HEK293 (cell line): ENCODE results near the gene DHRS7B.

Experiments used
- CTCF ChIA-PET: fragments of 350-600 bp; formaldehyde crosslinking; extraction: SDS; loops from one replicate; lab custom pipeline; 2021; ENCODE audit warnings: antibody characterized with exemption; lab: Yijun Ruan, JAX
- POLR2A ChIA-PET: fragments of 300-600 bp; formaldehyde crosslinking; extraction: SDS; loops from one replicate; lab custom pipeline; 2020; ENCODE audit warnings: antibody characterized with exemption, inconsistent platforms; lab: Yijun Ruan, JAX
- H3K27ac ChIP-seq: fragments of 200-500 bp; sonication (Bioruptor generic); 2 replicates; pipeline ENCODE4 v1.5.1; 2014; ENCODE audit warnings: low read depth, low read length, control low read depth, inconsistent platforms; ENCODE audit errors: extremely low read depth
- H3K36me3 ChIP-seq, 2 experiments: fragments of 200-500 bp in 1 of 2; sonication (Bioruptor generic) in 1 of 2; 1 replicate in 1 of 2; 2 replicates in 1 of 2; pipeline ENCODE4 v1.5.1; 2014 to 2017; ENCODE audit warnings: inconsistent platforms in 2 of 2, low read length in 2 of 2; ENCODE audit not compliant: control insufficient read depth in 2 of 2, insufficient read depth in 1 of 2
- H3K4me1 ChIP-seq: fragments of 200-500 bp; sonication (Bioruptor generic); 2 replicates; pipeline ENCODE4 v1.5.1; 2014; ENCODE audit warnings: mild to moderate bottlenecking, low read length, inconsistent platforms; ENCODE audit not compliant: control insufficient read depth, insufficient read depth
- H3K4me3 ChIP-seq: 2 replicates; pipeline ENCODE4 v1.5.1; 2011; ENCODE audit warnings: low read depth, mild to moderate bottlenecking, control low read depth, low read length, moderate library complexity
- H3K9me3 ChIP-seq: fragments of 200-500 bp; sonication (Bioruptor generic); 2 replicates; pipeline ENCODE4 v1.5.1; 2014; ENCODE audit warnings: low read depth, low read length, inconsistent platforms; ENCODE audit not compliant: control insufficient read depth, insufficient read depth
- BCL11A ChIP-seq: fragments of 450-650 bp; formaldehyde crosslinking; IDR thresholded peaks from 2 replicates; pipeline ENCODE4 v1.5.1; 2016; ENCODE audit warnings: low read depth, missing biosample characterization, missing genetic modification characterization
- GLI2 ChIP-seq: fragments of 450-650 bp; formaldehyde crosslinking; IDR thresholded peaks from 2 replicates; pipeline ENCODE4; 2017; ENCODE audit warnings: missing biosample characterization, missing genetic modification characterization, low read depth, borderline replicate concordance
- HIC1 ChIP-seq: fragments of 450-650 bp; formaldehyde crosslinking; IDR thresholded peaks from 2 replicates; pipeline ENCODE4 v1.5.1; 2016; ENCODE audit warnings: missing biosample characterization, missing genetic modification characterization
- HOXC10 ChIP-seq: sonication (generic); formaldehyde crosslinking; IDR thresholded peaks from 2 replicates; pipeline ENCODE4 v1.8.1; 2023; ENCODE audit warnings: mild to moderate bottlenecking, missing genetic modification reagents
- MZF1 ChIP-seq: fragments of 450-650 bp; formaldehyde crosslinking; IDR thresholded peaks from 2 replicates; pipeline ENCODE4 v1.5.1; 2017; ENCODE audit warnings: missing biosample characterization, missing genetic modification characterization, borderline replicate concordance
- PRDM6 ChIP-seq: fragments of 450-650 bp; formaldehyde crosslinking; IDR thresholded peaks from 2 replicates; pipeline ENCODE4 v1.5.1; 2017; ENCODE audit warnings: missing biosample characterization, missing genetic modification characterization
- SP7 ChIP-seq: fragments of 450-650 bp; formaldehyde crosslinking; IDR thresholded peaks from 2 replicates; pipeline ENCODE4 v1.5.1; 2016; ENCODE audit warnings: missing biosample characterization, missing genetic modification characterization
- WT1 ChIP-seq: fragments of 450-650 bp; formaldehyde crosslinking; IDR thresholded peaks from 2 replicates; pipeline ENCODE4 v1.5.1; 2016; ENCODE audit warnings: missing biosample characterization, missing genetic modification characterization
- ZFP37 ChIP-seq: fragments of 450-650 bp; formaldehyde crosslinking; IDR thresholded peaks from 2 replicates; pipeline ENCODE4 v1.5.1; 2016; ENCODE audit warnings: missing biosample characterization, missing genetic modification characterization
- ZFP41 ChIP-seq: fragments of 450-650 bp; formaldehyde crosslinking; IDR thresholded peaks from 2 replicates; pipeline ENCODE4 v1.5.1; 2016; ENCODE audit warnings: missing biosample characterization, missing genetic modification characterization, borderline replicate concordance
- ZNF169 ChIP-seq: fragments of 450-650 bp; formaldehyde crosslinking; IDR thresholded peaks from 2 replicates; pipeline ENCODE4 v1.5.1; 2016; ENCODE audit warnings: missing biosample characterization, missing genetic modification characterization
- ZNF18 ChIP-seq: fragments of 450-650 bp; formaldehyde crosslinking; IDR thresholded peaks from 2 replicates; pipeline ENCODE4 v1.5.1; 2016; ENCODE audit warnings: missing biosample characterization, missing genetic modification characterization
- ZNF354C ChIP-seq: fragments of 450-650 bp; formaldehyde crosslinking; IDR thresholded peaks from 2 replicates; pipeline ENCODE4 v1.5.1; 2016; ENCODE audit warnings: missing biosample characterization, missing genetic modification characterization, low read depth, borderline replicate concordance
- ZNF791 ChIP-seq: fragments of 450-650 bp; formaldehyde crosslinking; IDR thresholded peaks from 2 replicates; pipeline ENCODE4 v1.5.1; 2016; ENCODE audit warnings: missing biosample characterization, missing genetic modification characterization
- TF ChIP-seq, protein P1 (sequence below): fragments of 450-650 bp; formaldehyde crosslinking; IDR thresholded peaks from 2 replicates; pipeline ENCODE4 v1.5.1; 2016; ENCODE audit warnings: missing biosample characterization, missing genetic modification characterization, borderline replicate concordance
- TF ChIP-seq, protein P2 (sequence below): fragments of 450-650 bp; formaldehyde crosslinking; IDR thresholded peaks from 2 replicates; pipeline ENCODE4 v1.5.1; 2016; ENCODE audit warnings: missing biosample characterization, missing genetic modification characterization
- TF ChIP-seq, protein P3 (sequence below): fragments of 450-650 bp; formaldehyde crosslinking; IDR thresholded peaks from 2 replicates; pipeline ENCODE4 v1.5.1; 2016; ENCODE audit warnings: missing biosample characterization, missing genetic modification characterization
- TF ChIP-seq, protein P4 (sequence below): fragments of 450-650 bp; formaldehyde crosslinking; IDR thresholded peaks from 2 replicates; pipeline ENCODE4 v1.5.1; 2017; ENCODE audit warnings: missing biosample characterization, missing genetic modification characterization

The DHRS7B gene

GRCh38 chr17:21131137-21131536 lies 4.4 kb downstream of the DHRS7B start:
- H3K4me3 ChIP-seq = no peak overlapping the region
- TF ChIP-seq, protein P1, sequence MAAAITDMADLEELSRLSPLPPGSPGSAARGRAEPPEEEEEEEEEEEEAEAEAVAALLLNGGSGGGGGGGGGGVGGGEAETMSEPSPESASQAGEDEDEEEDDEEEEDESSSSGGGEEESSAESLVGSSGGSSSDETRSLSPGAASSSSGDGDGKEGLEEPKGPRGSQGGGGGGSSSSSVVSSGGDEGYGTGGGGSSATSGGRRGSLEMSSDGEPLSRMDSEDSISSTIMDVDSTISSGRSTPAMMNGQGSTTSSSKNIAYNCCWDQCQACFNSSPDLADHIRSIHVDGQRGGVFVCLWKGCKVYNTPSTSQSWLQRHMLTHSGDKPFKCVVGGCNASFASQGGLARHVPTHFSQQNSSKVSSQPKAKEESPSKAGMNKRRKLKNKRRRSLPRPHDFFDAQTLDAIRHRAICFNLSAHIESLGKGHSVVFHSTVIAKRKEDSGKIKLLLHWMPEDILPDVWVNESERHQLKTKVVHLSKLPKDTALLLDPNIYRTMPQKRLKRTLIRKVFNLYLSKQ (tag by site-specific recombination) = no peak
- TF ChIP-seq GLI2 (tag by site-specific recombination) (no peak), ZFP41 (tag by site-specific recombination) (no peak), PRDM6 (tag by site-specific recombination) (no peak), ZNF18 (tag by site-specific recombination) (no peak), HIC1 (tag by site-specific recombination) (no peak), MZF1 (tag by site-specific recombination) (no peak), ZFP37 (tag by site-specific recombination) (no peak), ZNF169 (tag by site-specific recombination) (no peak), WT1 (tag by site-specific recombination) (no peak), ZNF791 (tag by site-specific recombination) (no peak), BCL11A (no peak)
- TF ChIP-seq, protein P2, sequence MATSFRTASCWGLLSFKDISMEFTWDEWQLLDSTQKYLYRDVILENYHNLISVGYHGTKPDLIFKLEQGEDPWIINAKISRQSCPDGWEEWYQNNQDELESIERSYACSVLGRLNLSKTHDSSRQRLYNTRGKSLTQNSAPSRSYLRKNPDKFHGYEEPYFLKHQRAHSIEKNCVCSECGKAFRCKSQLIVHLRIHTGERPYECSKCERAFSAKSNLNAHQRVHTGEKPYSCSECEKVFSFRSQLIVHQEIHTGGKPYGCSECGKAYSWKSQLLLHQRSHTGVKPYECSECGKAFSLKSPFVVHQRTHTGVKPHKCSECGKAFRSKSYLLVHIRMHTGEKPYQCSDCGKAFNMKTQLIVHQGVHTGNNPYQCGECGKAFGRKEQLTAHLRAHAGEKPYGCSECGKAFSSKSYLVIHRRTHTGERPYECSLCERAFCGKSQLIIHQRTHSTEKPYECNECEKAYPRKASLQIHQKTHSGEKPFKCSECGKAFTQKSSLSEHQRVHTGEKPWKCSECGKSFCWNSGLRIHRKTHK (tag by site-specific recombination) = no peak
- CTCF ChIA-PET = interaction anchor here (1.2 to 7.0 kb wide), 3 partner anchors 10 to 382 kb away, joined by 4 to 49 read pairs (median 5); no protein-coding TSS in a partner anchor

DNA sequence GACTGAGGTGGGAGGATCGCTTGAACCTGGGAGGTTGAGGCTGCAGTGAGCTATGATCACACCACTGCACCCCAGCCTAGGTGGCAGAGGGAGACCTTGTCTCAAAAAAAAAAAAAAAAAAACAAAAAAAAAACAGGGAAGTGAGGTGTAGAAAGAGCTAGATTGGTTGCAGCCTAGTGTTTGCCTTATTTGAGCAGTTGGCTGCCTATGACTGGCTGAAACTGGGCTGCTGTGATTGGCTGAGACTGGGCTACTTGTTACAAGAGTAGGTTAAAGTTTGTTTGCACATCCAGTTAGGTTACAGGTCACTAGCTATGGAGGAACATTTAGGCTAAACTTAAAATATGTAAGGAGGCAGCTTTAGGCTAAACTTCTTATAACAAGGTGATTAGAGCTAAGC lies 5.7 kb downstream of the DHRS7B start:
- Histone ChIP-seq H3K9me3 (no peaks in the 10 kb centered on the region), H3K36me3 (no peaks in the 10 kb centered on the region; a peak in 1 of 3 replicates), H3K4me1 (peaks cover 2% of the 10 kb centered on the region; the same call in 1 of the 2 replicates), H3K4me3 (no peak overlapping the region), H3K27ac (no peak overlapping the region)
- POLR2A ChIA-PET = no interaction called here
- CTCF ChIA-PET = interaction anchor here (0.5 to 7.0 kb wide), 7 partner anchors 12 to 380 kb away, joined by 3 to 49 read pairs (median 3); no protein-coding TSS in a partner anchor
- no peak for TF ChIP-seq SP7 (tag by site-specific recombination)
- TF ChIP-seq, protein P3, sequence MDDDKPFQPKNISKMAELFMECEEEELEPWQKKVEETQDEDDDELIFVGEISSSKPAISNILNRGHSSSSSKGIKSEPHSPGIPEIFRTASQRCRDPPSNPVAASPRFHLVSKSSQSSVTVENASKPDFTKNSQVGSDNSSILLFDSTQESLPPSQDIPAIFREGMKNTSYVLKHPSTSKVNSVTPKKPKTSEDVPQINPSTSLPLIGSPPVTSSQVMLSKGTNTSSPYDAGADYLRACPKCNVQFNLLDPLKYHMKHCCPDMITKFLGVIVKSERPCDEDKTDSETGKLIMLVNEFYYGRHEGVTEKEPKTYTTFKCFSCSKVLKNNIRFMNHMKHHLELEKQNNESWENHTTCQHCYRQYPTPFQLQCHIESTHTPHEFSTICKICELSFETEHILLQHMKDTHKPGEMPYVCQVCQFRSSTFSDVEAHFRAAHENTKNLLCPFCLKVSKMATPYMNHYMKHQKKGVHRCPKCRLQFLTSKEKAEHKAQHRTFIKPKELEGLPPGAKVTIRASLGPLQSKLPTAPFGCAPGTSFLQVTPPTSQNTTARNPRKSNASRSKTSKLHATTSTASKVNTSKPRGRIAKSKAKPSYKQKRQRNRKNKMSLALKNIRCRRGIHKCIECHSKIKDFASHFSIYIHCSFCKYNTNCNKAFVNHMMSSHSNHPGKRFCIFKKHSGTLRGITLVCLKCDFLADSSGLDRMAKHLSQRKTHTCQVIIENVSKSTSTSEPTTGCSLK (tag by site-specific recombination) = no peak
- TF ChIP-seq, protein P4, sequence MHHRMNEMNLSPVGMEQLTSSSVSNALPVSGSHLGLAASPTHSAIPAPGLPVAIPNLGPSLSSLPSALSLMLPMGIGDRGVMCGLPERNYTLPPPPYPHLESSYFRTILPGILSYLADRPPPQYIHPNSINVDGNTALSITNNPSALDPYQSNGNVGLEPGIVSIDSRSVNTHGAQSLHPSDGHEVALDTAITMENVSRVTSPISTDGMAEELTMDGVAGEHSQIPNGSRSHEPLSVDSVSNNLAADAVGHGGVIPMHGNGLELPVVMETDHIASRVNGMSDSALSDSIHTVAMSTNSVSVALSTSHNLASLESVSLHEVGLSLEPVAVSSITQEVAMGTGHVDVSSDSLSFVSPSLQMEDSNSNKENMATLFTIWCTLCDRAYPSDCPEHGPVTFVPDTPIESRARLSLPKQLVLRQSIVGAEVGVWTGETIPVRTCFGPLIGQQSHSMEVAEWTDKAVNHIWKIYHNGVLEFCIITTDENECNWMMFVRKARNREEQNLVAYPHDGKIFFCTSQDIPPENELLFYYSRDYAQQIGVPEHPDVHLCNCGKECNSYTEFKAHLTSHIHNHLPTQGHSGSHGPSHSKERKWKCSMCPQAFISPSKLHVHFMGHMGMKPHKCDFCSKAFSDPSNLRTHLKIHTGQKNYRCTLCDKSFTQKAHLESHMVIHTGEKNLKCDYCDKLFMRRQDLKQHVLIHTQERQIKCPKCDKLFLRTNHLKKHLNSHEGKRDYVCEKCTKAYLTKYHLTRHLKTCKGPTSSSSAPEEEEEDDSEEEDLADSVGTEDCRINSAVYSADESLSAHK (tag by site-specific recombination) = no peak
- TF ChIP-seq ZNF354C = no peak
- no peak for TF ChIP-seq HOXC10
- no peak for TF ChIP-seq HIC1 (tag by site-specific recombination)

More at GRCh38 chr17:21131137-21131536, 4.4 kb downstream of the DHRS7B start:
- H3K27ac ChIP-seq = no peak overlapping the region
- POLR2A ChIA-PET = interaction anchor here (0.6 kb wide), 1 partner anchor 932 kb away, joined by 8 read pairs; no protein-coding TSS in a partner anchor
- no peaks in the 10 kb centered on the region for H3K36me3 ChIP-seq
- H3K9me3 ChIP-seq = no peaks in the 10 kb centered on the region
- peaks cover 2% of the 10 kb centered on the region for H3K4me1 ChIP-seq
